NCI-H1930 (cell line): ENCODE measurements around the gene ROBO4.
A peak's percentile ranks its signal among the peaks of the same experiment; 100 is the strongest.

Source experiments
- DNase-seq, 2 experiments: peaks; one replicate each; lab custom pipeline; 2025; lab: John Stamatoyannopoulos, UW

Gene ROBO4

GRCh38 chr11:124889191-124890091 lies 8.2 kb downstream of the ROBO4 start:
- DNase-seq, result no peak

GRCh38 chr11:124887667-124888013 lies 10.0 kb downstream of the ROBO4 start:
- DNase-seq, result no peak

GRCh38 chr11:124886978-124887666 lies 10.5 kb downstream of the ROBO4 start:
- no peak for DNase-seq

DNA sequence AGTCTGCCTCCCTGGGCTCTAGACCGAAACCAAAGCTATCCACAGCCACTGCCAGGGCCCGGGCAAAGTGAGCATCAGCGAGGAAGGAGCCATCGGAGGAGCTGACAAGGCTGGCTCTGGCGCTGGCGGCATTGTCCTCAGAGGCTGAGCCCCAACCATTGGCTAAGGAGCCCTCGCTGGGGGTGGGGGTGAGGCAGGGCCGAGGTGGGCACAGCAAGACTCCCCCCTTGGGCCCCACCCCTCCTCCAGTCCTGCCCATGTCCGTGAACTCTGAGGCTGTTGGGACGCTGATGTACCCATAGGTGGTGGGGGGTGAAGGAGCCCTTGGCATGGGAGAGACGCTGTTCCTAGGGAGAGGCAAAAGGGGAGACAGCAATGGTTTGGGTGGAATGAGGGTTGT lies 11.2 kb downstream of the ROBO4 start:
- DNase-seq, result no peak

DNA sequence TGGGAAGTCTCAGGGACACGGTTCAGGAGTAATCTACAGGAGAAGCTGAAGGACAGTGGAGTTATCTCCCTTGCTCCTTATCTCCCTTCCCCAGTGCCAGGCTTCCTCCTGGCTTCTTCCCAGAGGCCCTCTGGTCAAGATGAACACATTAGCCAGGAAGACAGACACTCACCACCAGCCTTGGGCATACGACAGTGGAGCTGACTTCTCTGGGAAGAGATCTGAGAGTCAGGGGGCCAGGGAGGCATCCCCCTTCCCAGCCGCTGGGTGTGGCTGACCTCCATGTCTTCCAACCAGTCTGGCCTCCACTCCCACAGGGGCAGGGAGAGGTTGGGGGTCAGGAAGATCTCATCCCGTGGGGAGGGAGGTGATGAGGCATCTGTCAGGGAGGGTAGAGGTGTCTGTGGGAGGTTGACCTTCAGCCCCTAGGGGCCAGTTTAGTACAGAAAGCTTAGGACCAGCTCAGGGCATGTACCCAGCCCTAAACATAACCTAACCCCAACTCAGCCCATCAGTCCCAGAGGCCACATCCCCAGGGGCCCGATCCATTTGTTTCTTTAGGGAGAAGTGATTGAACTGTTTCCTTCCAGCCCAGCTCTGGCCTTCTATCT lies 12.7 kb downstream of the ROBO4 start:
- DNase-seq, result no peak

GRCh38 chr11:124884340-124884739 lies 13.3 kb downstream of the ROBO4 start:
- DNase-seq, result no peak

DNA sequence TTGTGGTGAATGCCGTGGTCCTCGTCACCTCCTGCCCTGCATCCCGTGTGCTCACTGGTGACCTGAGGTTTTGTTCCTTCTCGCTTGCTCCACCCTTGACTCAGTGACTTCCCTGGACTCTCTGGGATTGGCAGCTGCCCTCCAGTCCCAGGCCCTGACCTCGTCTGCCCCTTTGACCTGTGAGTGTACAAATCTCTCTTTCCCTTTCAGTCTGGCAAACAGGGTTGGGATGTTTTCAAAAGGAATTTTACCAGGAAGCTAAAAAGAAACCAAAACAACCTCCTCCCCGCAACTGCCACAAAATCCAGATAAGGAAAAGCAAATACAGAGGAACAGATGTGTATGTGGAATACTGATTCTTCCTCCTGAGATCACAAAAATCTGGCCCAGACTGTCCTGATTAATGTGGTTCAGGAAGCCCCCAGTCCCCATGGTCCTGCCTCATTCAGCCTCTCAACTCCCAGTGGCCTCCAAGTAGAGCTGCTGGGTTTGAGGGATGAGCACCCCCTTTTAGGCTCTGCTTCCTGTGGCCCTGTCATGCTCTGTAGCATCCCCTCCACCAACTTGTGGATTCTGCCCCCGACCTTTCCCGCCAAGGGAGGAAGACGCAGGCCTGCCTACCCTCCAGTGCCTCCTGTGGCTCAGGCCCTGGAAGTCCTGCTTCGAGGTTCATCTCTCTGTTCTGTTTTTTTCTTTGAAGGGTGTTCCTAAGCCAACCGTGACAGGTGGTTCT lies 15.2 kb downstream of the ROBO4 start:
- DNase-seq, result no peak

- no peak for DNase-seq
Observed at GRCh38 chr11:124880958-124881357, 16.7 kb downstream of the ROBO4 start.

DNA sequence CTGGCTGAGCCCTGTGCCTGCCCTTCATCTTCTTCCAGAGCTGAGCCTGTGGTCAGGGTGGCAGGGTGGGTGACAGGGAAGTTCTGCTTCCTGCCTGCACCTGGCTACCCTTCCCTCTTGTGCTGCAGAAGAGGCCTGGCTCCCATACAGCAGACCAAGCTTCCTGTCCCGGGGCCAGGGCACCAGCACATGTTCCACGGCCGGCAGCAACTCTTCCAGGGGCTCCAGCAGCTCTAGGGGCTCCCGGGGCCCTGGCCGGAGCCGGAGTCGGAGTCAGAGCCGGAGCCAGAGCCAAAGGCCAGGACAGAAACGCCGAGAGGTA lies 17.4 kb downstream of the ROBO4 start:
- no peak for DNase-seq

- no peak for DNase-seq
Observed at GRCh38 chr11:124879493-124880289, 18.0 kb downstream of the ROBO4 start.

DNA sequence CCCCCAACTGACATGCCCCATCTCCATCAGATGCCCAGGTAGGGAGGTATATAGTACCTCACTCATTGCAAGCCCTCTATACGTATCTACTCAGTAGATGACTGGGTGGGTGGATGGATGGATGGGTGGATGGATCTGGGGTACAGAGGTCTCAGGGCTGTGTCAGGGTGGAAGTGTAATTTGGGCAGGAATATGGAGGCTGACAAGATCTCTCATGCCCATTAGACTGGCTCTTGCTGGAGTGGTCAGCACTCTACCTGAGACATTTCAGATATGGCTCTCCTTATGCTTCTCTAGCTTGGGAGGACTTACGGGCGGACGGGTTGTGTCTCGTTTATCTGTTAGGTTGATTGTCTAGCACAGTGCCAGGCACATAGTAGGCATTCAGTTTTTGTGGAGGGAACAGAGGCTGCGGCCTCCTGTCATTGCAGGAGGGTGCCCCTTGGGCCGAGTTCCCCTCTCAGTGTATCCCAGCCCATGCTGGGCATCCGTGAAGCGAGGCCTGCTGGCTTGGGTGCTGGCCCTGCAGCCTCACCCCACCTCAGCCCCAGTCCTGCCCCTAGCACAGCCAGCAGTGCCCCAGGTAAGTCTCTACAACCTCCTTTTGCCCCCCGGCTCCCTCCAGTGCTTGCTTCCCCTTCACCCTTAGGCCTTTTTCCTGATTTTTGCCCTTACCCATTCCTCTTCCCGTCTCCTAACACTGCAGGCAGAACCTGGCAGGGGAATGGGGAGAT lies 18.7 kb downstream of the ROBO4 start:
- DNase-seq, result no peak

DNA sequence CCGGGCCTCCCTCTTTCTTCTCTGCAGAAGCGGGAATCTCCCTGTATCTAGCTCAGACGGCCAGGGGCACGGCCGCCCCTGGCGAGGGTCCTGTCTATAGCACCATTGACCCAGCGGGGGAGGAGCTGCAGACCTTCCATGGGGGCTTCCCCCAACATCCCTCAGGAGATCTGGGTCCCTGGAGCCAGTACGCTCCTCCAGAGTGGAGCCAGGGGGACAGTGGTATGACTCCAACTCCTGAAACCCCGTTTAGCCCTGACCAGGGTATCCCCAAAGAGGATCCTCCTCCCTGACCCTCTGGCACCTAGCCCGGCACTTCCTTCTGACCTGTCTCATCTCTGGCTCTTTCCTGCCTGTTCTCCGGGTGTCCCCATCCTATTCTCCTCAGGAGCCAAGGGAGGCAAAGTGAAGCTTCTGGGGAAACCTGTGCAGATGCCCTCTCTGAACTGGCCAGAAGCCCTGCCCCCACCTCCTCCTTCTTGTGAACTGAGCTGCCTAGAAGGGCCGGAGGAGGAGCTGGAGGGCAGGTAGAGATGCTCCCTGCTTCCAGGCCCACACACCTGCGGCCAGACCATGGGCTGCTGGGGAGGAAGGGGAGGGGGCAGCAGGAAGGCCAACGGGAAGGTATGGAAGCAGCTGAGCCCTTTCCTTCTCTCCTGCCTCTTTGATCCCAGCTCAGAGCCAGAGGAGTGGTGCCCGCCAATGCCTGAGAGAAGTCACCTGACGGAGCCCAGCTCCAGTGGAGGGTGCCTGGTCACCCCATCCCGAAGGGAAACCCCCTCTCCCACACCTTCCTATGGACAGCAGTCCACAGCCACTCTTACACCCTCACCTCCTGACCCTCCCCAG lies 19.5 kb downstream of the ROBO4 start:
- DNase-seq, result no peak

DNA sequence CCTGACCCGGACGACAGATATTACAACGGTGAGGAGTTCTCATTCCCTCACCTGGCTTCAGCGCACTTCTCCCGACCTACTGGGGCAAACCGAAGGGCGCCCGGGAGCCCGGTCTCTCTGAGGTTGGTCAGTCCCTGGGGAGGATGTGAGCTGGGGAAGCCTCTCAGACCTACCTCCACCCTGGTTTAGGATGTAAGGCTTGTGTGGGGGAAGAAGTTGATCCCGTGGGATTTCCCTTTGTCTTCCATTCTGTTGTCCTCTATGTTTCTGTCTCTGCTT lies 20.1 kb downstream of the ROBO4 start:
- DNase-seq, result no peak

GRCh38 chr11:124876818-124877630 lies 20.6 kb downstream of the ROBO4 start:
- no peak for DNase-seq

DNA sequence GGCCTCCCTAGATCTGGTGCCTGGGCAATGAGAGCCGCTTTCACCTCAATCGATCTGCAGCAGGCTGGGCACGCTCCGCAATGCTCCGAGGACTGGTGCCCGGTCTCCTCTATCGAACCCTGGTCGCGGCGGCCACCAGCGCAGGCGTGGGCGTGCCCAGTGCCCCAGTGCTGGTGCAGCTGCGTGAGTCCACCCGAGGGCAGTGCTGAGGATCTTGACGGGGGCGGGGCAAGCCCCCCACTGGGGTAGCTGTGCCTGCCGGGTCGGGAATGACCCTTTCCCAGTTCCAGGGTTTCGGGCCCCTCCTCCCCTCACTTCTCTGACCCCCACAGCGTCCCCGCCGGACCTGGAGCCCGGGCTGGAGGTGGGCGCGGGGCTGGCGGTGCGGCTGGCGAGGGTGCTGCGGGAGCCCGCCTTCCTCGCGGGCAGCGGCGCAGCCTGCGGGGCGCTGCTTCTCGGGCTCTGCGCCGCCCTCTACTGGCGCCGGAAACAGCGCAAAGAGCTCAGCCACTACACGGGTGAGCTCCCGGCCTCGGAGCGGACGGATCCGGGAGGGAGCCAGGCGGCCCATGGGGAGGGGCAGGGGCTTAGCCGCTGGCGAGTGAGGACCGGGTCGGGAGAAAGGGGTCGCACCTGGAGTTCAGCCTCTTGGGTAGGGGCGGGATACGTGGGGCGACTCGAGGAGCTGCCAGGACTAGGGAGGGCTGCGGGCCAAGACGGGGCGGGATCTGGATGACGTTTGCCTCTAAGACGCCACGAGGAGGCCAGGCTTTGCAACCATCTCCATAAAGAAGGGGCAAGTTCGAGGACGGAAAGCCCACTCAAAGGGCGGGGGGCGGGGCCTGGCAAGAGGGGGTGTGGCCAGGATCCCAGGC lies 21.5 kb downstream of the ROBO4 start:
- DNase-seq, result peak; percentile 84 to 85

GRCh38 chr11:124875401-124875800 lies 22.3 kb downstream of the ROBO4 start:
- no peak for DNase-seq

DNA sequence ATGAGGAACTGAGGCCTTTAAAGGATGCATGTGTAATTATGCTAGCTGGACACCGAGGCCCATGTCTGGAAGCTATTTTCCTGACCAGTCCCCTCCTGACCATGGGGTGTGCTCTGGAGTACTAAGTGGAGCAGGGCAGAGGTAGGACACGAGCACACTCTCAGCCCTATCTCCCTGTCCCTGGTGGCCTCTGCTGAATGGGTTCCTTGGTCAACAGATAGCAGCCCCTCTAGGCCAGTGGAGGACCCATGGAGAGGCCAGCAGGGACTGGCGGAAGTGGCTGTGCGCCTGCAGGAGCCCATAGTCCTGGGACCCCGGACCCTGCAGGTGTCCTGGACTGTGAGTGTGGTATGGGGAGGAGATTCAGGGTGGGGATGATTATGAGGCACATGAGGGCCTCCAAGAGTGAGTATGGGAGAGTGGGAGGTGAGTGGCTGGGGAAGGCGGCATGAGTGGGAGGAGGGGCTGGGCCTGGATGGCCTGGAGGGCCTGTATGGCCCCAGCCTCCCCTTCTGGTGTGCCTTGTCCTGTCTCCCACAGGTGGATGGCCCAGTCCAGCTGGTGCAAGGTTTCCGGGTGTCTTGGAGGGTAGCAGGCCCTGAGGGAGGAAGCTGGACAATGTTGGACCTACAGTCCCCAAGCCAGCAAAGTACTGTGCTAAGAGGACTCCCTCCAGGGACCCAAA lies 23.0 kb downstream of the ROBO4 start:
- DNase-seq, result no peak

GRCh38 chr11:124873951-124874350 lies 23.7 kb downstream of the ROBO4 start:
- DNase-seq, result no peak
